ENCODE measurements around the gene AKAP12. TPM values are rescaled to one million over a fixed set of nuclear protein-coding genes. Genes with fewer than 3 reads are reported as not detected.

AKAP12 gene
- total RNA-seq, 2 donors from 2014 or later: 27.7 to 40.1 TPM

- no peak overlapping the region for H3K4me3 ChIP-seq
Measured at GRCh38 chr6:151388236-151388635, 148.5 kb downstream of the AKAP12 start.

GRCh38 chr6:151388997-151389617, 149.3 kb downstream of the AKAP12 start:
- H3K36me3 ChIP-seq: no peaks in the 10 kb centered on the region
- H3K4me3 ChIP-seq: peak overlapping the region; percentile 85 to 91
- no peak for DNase-seq (ENCODE audit: low spot score)
- TF ChIP-seq, protein P1, sequence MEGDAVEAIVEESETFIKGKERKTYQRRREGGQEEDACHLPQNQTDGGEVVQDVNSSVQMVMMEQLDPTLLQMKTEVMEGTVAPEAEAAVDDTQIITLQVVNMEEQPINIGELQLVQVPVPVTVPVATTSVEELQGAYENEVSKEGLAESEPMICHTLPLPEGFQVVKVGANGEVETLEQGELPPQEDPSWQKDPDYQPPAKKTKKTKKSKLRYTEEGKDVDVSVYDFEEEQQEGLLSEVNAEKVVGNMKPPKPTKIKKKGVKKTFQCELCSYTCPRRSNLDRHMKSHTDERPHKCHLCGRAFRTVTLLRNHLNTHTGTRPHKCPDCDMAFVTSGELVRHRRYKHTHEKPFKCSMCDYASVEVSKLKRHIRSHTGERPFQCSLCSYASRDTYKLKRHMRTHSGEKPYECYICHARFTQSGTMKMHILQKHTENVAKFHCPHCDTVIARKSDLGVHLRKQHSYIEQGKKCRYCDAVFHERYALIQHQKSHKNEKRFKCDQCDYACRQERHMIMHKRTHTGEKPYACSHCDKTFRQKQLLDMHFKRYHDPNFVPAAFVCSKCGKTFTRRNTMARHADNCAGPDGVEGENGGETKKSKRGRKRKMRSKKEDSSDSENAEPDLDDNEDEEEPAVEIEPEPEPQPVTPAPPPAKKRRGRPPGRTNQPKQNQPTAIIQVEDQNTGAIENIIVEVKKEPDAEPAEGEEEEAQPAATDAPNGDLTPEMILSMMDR (IDR thresholded peaks at IDR 0.05): no peak
- peak overlapping the region; percentile 100 for H3K27ac ChIP-seq
- H3K27me3 ChIP-seq: no peaks in the 10 kb centered on the region
- peaks cover 0 to 37% of the 10 kb centered on the region in 2 donors for H3K4me1 ChIP-seq
- no peaks in the 10 kb centered on the region for H3K9me3 ChIP-seq

More at GRCh38 chr6:151388236-151388635, 148.5 kb downstream of the AKAP12 start:
- H3K9me3 ChIP-seq: no peaks in the 10 kb centered on the region
- H3K27me3 ChIP-seq: no peaks in the 10 kb centered on the region
- TF ChIP-seq, protein P1 (IDR thresholded peaks at IDR 0.05): no peak
- H3K27ac ChIP-seq: peak overlapping the region in 1 of 2 donors; percentile 100
- H3K4me1 ChIP-seq: peaks cover 0 to 29% of the 10 kb centered on the region in 2 donors
- H3K36me3 ChIP-seq: no peaks in the 10 kb centered on the region
- DNase-seq (ENCODE audit: low spot score): no peak

DNA sequence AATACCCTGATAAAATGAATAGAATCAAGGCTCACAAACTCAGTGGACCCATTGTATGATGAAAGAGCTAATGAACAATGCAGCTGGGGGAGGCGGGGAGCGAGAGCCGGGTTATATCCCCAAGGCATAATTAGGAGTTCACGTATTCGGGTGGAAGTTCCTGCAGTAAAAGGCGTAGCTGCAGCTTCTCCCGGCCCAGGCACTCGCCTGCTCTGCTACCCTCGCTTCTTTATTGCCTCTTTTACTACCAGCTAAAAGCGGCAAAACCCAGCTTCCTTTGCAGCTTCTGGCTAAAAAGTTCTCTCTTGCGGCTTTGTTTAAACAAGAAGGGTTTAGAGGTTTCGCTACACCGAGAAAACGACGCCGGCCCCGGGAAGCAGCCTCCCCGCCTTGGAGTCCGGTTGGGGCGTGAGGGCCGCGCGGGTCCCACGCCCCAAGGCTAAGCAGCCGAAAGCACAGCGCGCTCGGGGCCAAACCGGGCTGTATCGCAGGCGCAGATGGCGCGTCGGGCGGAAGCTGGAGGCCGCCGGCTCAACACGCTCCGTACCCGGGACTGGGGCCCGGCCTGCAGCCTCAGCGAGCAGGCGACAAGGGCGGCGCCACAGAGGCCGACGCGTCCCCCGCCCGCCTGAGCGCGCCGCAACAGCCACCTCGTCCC, 150.0 kb downstream of the AKAP12 start:
- H3K27ac ChIP-seq: peak overlapping the region; percentile 100
- DNase-seq (ENCODE audit: low spot score): peak; percentile 86
- no peaks in the 10 kb centered on the region for H3K36me3 ChIP-seq
- no peaks in the 10 kb centered on the region for H3K27me3 ChIP-seq
- peaks cover 0 to 44% of the 10 kb centered on the region in 2 donors for H3K4me1 ChIP-seq
- TF ChIP-seq, protein P1 (IDR thresholded peaks at IDR 0.05): no peak
- H3K9me3 ChIP-seq: no peaks in the 10 kb centered on the region
- peak overlapping the region; percentile 85 to 91 for H3K4me3 ChIP-seq

DNA sequence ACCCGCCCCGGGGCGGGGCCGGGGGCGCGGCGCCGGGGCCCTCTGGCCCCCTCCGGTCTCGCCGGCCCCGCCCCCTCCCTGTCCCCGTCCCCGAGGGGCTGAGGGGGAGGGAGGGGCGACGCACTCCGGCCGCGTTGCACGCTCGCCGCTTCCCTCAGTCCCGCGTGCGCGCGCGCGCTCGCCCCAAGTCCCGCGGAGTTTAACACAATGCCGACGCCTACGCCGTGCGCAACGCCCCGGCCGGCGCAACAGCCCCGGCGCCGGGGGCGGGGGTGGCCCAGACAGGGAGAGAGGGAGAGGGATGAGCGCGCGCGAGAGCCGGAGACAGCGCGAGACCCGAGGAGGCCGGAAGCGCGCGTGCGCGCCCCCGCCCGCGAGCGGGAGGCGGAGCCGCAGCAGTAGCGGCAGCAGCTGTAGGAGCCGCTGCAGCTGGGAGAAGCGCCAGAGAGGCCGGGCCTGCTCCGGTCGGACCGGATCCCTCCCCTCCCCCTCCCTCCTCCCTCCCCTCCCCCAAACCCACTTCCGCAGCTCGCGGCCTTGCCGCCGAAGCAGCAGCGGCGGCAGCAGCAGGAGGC, 150.6 kb downstream of the AKAP12 start:
- H3K27me3 ChIP-seq: no peaks in the 10 kb centered on the region
- H3K27ac ChIP-seq: peak overlapping the region; percentile 100
- TF ChIP-seq, protein P1 (IDR thresholded peaks at IDR 0.05): no peak
- peaks cover 0 to 50% of the 10 kb centered on the region in 2 donors for H3K4me1 ChIP-seq
- peak; percentile 97 for DNase-seq (ENCODE audit: low spot score)
- peak overlapping the region; percentile 85 to 91 for H3K4me3 ChIP-seq
- H3K36me3 ChIP-seq: no peaks in the 10 kb centered on the region
- H3K9me3 ChIP-seq: no peaks in the 10 kb centered on the region

DNA sequence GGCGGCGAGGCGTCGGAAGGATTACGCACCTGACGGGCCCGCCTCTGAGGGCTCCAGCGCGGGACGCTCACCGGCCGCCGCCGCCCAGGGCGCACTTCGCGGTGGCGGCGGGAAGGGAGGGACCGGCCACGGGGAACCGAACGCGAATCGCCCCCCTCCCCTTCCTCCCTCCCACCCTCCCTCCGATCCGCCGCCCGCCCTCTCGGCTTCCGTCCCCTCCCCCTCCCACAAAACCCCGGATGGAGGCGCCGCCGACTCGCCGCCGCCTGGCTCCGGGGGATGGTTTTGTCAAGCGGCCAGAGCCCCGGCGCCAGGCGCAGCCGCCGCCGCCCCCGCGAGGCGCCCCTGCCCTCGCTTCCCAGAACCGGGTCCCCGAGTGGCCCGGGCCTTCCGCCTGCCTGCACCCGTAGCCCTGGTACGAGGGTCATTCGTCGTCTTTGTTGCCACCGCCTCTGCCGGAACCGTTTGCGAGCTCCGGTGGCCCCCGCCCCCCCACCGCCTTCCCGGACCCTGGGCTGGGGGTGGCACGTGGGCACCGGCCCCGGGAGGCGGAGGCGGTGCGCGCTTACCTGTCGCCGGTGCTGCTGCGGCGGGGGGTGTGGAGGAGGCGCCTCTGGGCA, 151.2 kb downstream of the AKAP12 start:
- peaks cover 0 to 56% of the 10 kb centered on the region in 2 donors for H3K4me1 ChIP-seq
- H3K27me3 ChIP-seq: no peaks in the 10 kb centered on the region
- no peaks in the 10 kb centered on the region for H3K36me3 ChIP-seq
- H3K9me3 ChIP-seq: no peaks in the 10 kb centered on the region
- TF ChIP-seq, protein P1 (IDR thresholded peaks at IDR 0.05): no peak
- H3K4me3 ChIP-seq: peak overlapping the region; percentile 85 to 91
- H3K27ac ChIP-seq: peak overlapping the region; percentile 100
- DNase-seq (ENCODE audit: low spot score): no peak
